Activated naive CD4-positive, alpha-beta T cell treated with anti-CD3 and anti-CD28 coated beads, Interleukin-2, amount 10 ng/mL, durations not matched to agents 7 days and 5 days (primary cell): ENCODE measurements around the gene C17orf107.
"Not testable (repeated sequence)": the region's sequence is repeated elsewhere in the genome, so short reads cannot be mapped to it uniquely, and the experiment has no call there.

ENCODE experiments used
- CTCF ChIA-PET: fragments of 350-600 bp; sonication (Branson Sonifier 250); formaldehyde crosslinking; loops from one replicate; lab custom pipeline; 2021; ENCODE audit warnings: antibody characterized with exemption; lab: Charles Lee
- DNase-seq: peaks from one replicate; pipeline ENCODE4 v3.0.0-alpha.2; 2020
- H3K27ac Mint-ChIP-seq: one replicate; pipeline ENCODE4 v1.8.0; 2021; ENCODE audit warnings: mild to moderate bottlenecking, moderate library complexity, mixed read lengths
- H3K27me3 Mint-ChIP-seq: one replicate; pipeline ENCODE4 v1.8.0; 2021; ENCODE audit warnings: mild to moderate bottlenecking, mixed read lengths
- H3K36me3 Mint-ChIP-seq: one replicate; pipeline ENCODE4 v1.8.0; 2021; ENCODE audit warnings: mixed read lengths
- H3K4me1 Mint-ChIP-seq: one replicate; pipeline ENCODE4 v1.8.0; 2021; ENCODE audit warnings: mixed read lengths
- H3K4me3 Mint-ChIP-seq: one replicate; pipeline ENCODE4 v1.8.0; 2021; ENCODE audit warnings: mild to moderate bottlenecking, moderate library complexity, mixed read lengths
- H3K9me3 Mint-ChIP-seq: one replicate; pipeline ENCODE4 v1.8.0; 2021; ENCODE audit warnings: mixed read lengths

Gene C17orf107

GRCh38 chr17:4921320-4921719 lies 22.0 kb downstream of the C17orf107 start:
- Mint-ChIP-seq H3K9me3 (no peaks in the 10 kb centered on the region), H3K4me1 (no peaks in the 10 kb centered on the region), H3K36me3 (no peaks in the 10 kb centered on the region), H3K27me3 (no peaks in the 10 kb centered on the region), H3K27ac (no peak overlapping the region), H3K4me3 (no peak overlapping the region)
- CTCF ChIA-PET: no interaction called here
- no peak for DNase-seq

GRCh38 chr17:4926577-4927335 lies 27.4 kb downstream of the C17orf107 start:
- H3K27ac Mint-ChIP-seq, H3K4me1 Mint-ChIP-seq, H3K9me3 Mint-ChIP-seq, CTCF ChIA-PET, DNase-seq, H3K27me3 Mint-ChIP-seq, H3K4me3 Mint-ChIP-seq: not testable (repeated sequence)
- peaks cover 16% of the 10 kb centered on the region for H3K36me3 Mint-ChIP-seq

DNA sequence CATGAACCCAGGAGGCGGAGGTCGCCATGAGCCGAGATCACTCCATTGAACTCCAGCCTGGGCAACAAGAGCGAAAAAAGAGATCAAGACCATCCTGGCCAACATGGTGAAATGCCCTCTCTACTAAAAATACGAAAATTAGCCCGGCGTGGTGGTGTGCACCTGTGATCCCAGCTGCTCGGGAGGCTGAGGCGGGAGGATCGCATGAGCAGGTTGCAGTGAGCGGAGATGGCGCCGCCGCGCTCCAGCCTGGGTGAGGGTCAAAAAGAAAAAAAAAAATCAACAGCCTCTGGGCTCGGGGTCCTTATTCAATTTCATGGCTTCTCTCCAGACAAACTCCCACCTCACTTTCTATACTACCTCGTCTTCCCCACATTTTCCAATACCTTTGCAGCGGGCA lies 29.5 kb downstream of the C17orf107 start:
- Mint-ChIP-seq H3K36me3 (peaks cover 18% of the 10 kb centered on the region), H3K9me3 (no peaks in the 10 kb centered on the region), H3K27ac (no peak overlapping the region), H3K4me3 (no peak overlapping the region), H3K4me1 (peaks cover 6% of the 10 kb centered on the region), H3K27me3 (peaks cover 1% of the 10 kb centered on the region)
- CTCF ChIA-PET: no interaction called here
- DNase-seq: no peak

DNA sequence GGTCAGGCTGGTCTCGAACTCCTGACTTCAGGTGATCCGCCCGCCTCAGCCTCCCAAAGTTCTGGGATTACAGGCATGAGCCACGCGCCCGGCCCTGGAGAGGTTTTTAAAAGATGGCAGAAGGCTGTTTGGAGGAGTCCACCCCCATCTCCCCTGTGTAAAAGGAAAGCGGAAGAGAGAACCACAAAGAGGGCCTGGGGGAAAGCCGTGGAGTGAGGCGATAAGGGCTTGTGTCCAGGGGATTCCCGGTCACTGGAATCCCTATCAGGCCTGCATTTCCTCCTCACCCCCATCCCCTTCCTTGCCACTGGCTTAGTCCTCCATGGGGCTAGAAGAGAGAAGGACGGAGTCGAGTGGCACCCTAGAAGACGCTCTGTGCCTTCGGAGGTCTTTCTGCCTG lies 32.6 kb downstream of the C17orf107 start, which contains the start of gene GP1BA:
GP1BA (plus strand) TSS at position 315 of the 400 bp plus-strand sequence. CDS start 328 bp downstream, outside the sequence.
- Mint-ChIP-seq H3K27ac (peak within 1 kb of the TSS; percentile 20), H3K4me3 (no peak within 1 kb of the TSS), H3K27me3 (peaks cover 8% of the 10 kb centered on the region), H3K4me1 (peaks cover 25% of the 10 kb centered on the region), H3K9me3 (no peaks in the 10 kb centered on the region), H3K36me3 (peaks cover 29% of the 10 kb centered on the region)
- no peak for DNase-seq
- CTCF ChIA-PET: no interaction called here

GRCh38 chr17:4932756-4933155 lies 33.4 kb downstream of the C17orf107 start:
- CTCF ChIA-PET: no interaction called here
- Mint-ChIP-seq H3K27ac (no peak overlapping the region), H3K27me3 (peaks cover 8% of the 10 kb centered on the region), H3K4me1 (peaks cover 27% of the 10 kb centered on the region), H3K36me3 (peaks cover 37% of the 10 kb centered on the region), H3K4me3 (no peak overlapping the region), H3K9me3 (no peaks in the 10 kb centered on the region)
- no peak for DNase-seq

DNA sequence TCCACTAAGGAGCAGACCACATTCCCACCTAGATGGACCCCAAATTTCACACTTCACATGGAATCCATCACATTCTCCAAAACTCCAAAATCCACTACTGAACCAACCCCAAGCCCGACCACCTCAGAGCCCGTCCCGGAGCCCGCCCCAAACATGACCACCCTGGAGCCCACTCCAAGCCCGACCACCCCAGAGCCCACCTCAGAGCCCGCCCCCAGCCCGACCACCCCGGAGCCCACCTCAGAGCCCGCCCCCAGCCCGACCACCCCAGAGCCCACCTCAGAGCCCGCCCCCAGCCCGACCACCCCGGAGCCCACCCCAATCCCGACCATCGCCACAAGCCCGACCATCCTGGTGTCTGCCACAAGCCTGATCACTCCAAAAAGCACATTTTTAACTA lies 34.3 kb downstream of the C17orf107 start:
- DNase-seq: no peak
- peaks cover 35% of the 10 kb centered on the region for H3K4me1 Mint-ChIP-seq
- peaks cover 8% of the 10 kb centered on the region for H3K27me3 Mint-ChIP-seq
- H3K9me3 Mint-ChIP-seq: no peaks in the 10 kb centered on the region
- CTCF ChIA-PET: interaction anchor here (0.7 to 1.2 kb wide), 2 partner anchors 22 to 24 kb away, joined by 4 read pairs; no protein-coding TSS in a partner anchor
- peaks cover 45% of the 10 kb centered on the region for H3K36me3 Mint-ChIP-seq
- H3K4me3 Mint-ChIP-seq: no peak overlapping the region
- H3K27ac Mint-ChIP-seq: peak overlapping the region; percentile 73

DNA sequence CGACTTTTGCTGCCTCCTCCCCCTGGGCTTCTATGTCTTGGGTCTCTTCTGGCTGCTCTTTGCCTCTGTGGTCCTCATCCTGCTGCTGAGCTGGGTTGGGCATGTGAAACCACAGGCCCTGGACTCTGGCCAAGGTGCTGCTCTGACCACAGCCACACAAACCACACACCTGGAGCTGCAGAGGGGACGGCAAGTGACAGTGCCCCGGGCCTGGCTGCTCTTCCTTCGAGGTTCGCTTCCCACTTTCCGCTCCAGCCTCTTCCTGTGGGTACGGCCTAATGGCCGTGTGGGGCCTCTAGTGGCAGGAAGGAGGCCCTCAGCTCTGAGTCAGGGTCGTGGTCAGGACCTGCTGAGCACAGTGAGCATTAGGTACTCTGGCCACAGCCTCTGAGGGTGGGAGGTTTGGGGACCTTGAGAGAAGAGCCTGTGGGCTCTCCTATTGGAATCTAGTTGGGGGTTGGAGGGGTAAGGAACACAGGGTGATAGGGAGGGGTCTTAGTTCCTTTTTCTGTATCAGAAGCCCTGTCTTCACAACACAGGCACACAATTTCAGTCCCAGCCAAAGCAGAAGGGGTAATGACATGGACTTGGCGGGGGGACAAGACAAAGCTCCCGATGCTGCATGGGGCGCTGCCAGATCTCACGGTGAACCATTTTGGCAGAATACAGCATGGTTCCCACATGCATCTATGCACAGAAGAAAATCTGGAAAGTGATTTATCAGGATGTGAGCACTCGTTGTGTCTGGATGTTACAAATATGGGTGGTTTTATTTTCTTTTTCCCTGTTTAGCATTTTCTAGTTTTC lies 35.0 kb downstream of the C17orf107 start:
- no peak for DNase-seq
- Mint-ChIP-seq H3K9me3 (no peaks in the 10 kb centered on the region), H3K27ac (peak overlapping the region; percentile 73), H3K36me3 (peaks cover 43% of the 10 kb centered on the region), H3K4me3 (no peak overlapping the region), H3K4me1 (peaks cover 41% of the 10 kb centered on the region), H3K27me3 (peaks cover 8% of the 10 kb centered on the region)
- CTCF ChIA-PET: interaction anchor here (0.7 to 1.2 kb wide), 2 partner anchors 22 to 25 kb away, joined by 4 read pairs; no protein-coding TSS in a partner anchor

- Mint-ChIP-seq H3K4me1 (peaks cover 41% of the 10 kb centered on the region), H3K27me3 (peaks cover 12% of the 10 kb centered on the region), H3K27ac (no peak overlapping the region), H3K4me3 (no peak overlapping the region), H3K9me3 (no peaks in the 10 kb centered on the region), H3K36me3 (peaks cover 45% of the 10 kb centered on the region)
- no peak for DNase-seq
- CTCF ChIA-PET: interaction anchor here (1.0 kb wide), 1 partner anchor 33 kb away, joined by 4 read pairs; the partner anchor contains the start of gene CHRNE
Observed at GRCh38 chr17:4935650-4936049, 36.3 kb downstream of the C17orf107 start.

GRCh38 chr17:4936436-4936835 lies 37.1 kb downstream of the C17orf107 start:
- Mint-ChIP-seq H3K9me3 (no peaks in the 10 kb centered on the region), H3K27me3 (peaks cover 12% of the 10 kb centered on the region), H3K4me3 (no peak overlapping the region), H3K36me3 (peaks cover 47% of the 10 kb centered on the region), H3K27ac (peak overlapping the region; percentile 21), H3K4me1 (peaks cover 41% of the 10 kb centered on the region)
- CTCF ChIA-PET: interaction anchor here (1.0 to 1.3 kb wide), 2 partner anchors 28 to 33 kb away, joined by 4 to 5 read pairs; partner anchors contain the start of gene CHRNE
- DNase-seq: no peak

DNA sequence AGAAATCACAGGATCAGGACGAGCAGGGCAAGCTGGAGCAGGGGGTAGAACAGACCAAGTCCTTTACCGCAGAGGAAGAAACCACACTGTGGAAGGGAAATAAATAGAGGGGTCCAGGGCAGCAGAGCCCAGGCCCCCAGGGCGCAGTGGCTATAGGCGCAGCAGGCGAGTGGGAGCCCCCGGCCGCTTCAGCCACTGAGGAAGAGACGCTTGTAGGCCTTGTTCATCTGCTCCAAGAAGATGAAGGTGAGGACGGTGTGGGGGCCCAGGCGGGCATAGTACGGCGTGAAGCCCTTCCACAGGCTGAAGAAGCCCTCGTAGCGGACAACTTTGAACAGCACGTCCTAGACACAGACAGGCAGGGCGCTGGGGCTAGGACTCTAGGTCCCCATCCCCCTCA lies 38.2 kb downstream of the C17orf107 start:
- Mint-ChIP-seq H3K27ac (no peak overlapping the region), H3K4me1 (peaks cover 51% of the 10 kb centered on the region)

GRCh38 chr17:4938069-4938491 lies 38.7 kb downstream of the C17orf107 start:
- H3K4me3 Mint-ChIP-seq: peak overlapping the region; percentile 92
- H3K27ac Mint-ChIP-seq: peak overlapping the region; percentile 79
- DNase-seq: no peak
- peaks cover 63% of the 10 kb centered on the region for H3K36me3 Mint-ChIP-seq
- CTCF ChIA-PET: interaction anchor here (2.6 kb wide), 2 partner anchors 29 kb away, joined by 9 to 15 read pairs; partner anchors contain the start of gene SPAG7
- H3K27me3 Mint-ChIP-seq: peaks cover 12% of the 10 kb centered on the region
- peaks cover 57% of the 10 kb centered on the region for H3K4me1 Mint-ChIP-seq
- no peaks in the 10 kb centered on the region for H3K9me3 Mint-ChIP-seq

More for the DNA sequence above, 38.2 kb downstream of the C17orf107 start:
- no peak for DNase-seq
- CTCF ChIA-PET: no interaction called here
- Mint-ChIP-seq H3K9me3 (no peaks in the 10 kb centered on the region), H3K4me3 (no peak overlapping the region), H3K36me3 (peaks cover 57% of the 10 kb centered on the region), H3K27me3 (peaks cover 12% of the 10 kb centered on the region)

- Mint-ChIP-seq H3K27ac (peak overlapping the region; percentile 98), H3K4me1 (peaks cover 58% of the 10 kb centered on the region), H3K36me3 (peaks cover 64% of the 10 kb centered on the region), H3K27me3 (peaks cover 10% of the 10 kb centered on the region), H3K9me3 (no peaks in the 10 kb centered on the region), H3K4me3 (peak overlapping the region; percentile 92)
- DNase-seq: no peak
- CTCF ChIA-PET: interaction anchor here (1.0 to 2.6 kb wide), 3 partner anchors 29 to 48 kb away, joined by 3 to 15 read pairs (median 9); partner anchors contain the start of genes CAMTA2 and SPAG7
Observed at GRCh38 chr17:4938688-4939545, 39.6 kb downstream of the C17orf107 start.

- CTCF ChIA-PET: interaction anchor here (1.0 to 2.6 kb wide), 4 partner anchors 26 to 48 kb away, joined by 3 to 15 read pairs (median 6); partner anchors contain the start of genes CAMTA2 and SPAG7
- peaks cover 68% of the 10 kb centered on the region for H3K36me3 Mint-ChIP-seq
- H3K27me3 Mint-ChIP-seq: peaks cover 5% of the 10 kb centered on the region
- no peaks in the 10 kb centered on the region for H3K9me3 Mint-ChIP-seq
- H3K4me1 Mint-ChIP-seq: peaks cover 58% of the 10 kb centered on the region
- peak overlapping the region; percentile 98 for H3K27ac Mint-ChIP-seq
- H3K4me3 Mint-ChIP-seq: peak overlapping the region; percentile 92
- no peak for DNase-seq
Observed at GRCh38 chr17:4939546-4939795, 40.1 kb downstream of the C17orf107 start.
